K562 (cell line): ENCODE measurements around the gene ZNF516. TPM values are rescaled to one million over a fixed set of nuclear protein-coding genes. Genes with fewer than 3 reads are reported as not detected.

Experiments
- ATAC-seq: fragments of 200-7000 bp; cut with Tn5 transposase; 3 replicates; pipeline ENCODE4 v1.9.1; 2020; ENCODE audit warnings: moderate library complexity
- BruUV-seq: library from RNA; stranded (reverse); fragments of 400-500 nt; replicated peaks from 2 replicates; lab custom pipeline; 2021; lab: Mats Ljungman, UMichigan
- CTCF ChIA-PET: fragments of 300-600 bp; formaldehyde crosslinking; extraction: SDS; loops from one replicate; lab custom pipeline; 2021; ENCODE audit warnings: low intra/inter-chr PET ratio; lab: Yijun Ruan, JAX
- POLR2A ChIA-PET: fragments of 300-600, 350-650 bp; sonication (Branson Sonifier 250); formaldehyde crosslinking; extraction: SDS; loops from one replicate; lab custom pipeline; 2021; ENCODE audit warnings: antibody characterized with exemption, inconsistent platforms; lab: Yijun Ruan, JAX
- DNase-seq, 4 experiments: peaks; one replicate each; pipeline versions ENCODE4 v3.0.0 to v3.0.0-alpha.2; 2011 to 2018; ENCODE audit warnings: low spot score in 3 of 4, mixed read lengths in 3 of 4; ENCODE audit errors: extremely low read depth in 1 of 4
- FAIRE-seq: peaks from 2 replicates; lab custom pipeline; 2011; peaks lifted over from hg19 to GRCh38; lab: Jason Lieb, UNC
- H2AFZ ChIP-seq: 2 replicates; pipeline ENCODE4 v1.6.0; 2011; ENCODE audit warnings: low read depth, low read length, control low read depth, inconsistent platforms
- H3K27ac ChIP-seq: fragments of 200-600 bp; 3 replicates; pipeline ENCODE4 v1.8.0; 2011; ENCODE audit warnings: low read depth, mild to moderate bottlenecking, control low read depth, inconsistent platforms, low read length, moderate library complexity, mixed read lengths; ENCODE audit errors: extremely low read depth
- H3K27me3 ChIP-seq, 2 experiments: fragments of 300-600 bp in 1 of 2; 2 replicates in 1 of 2; 3 replicates in 1 of 2; pipeline versions ENCODE4 v1.6.0 to v1.8.0; 2011; ENCODE audit warnings: inconsistent platforms in 2 of 2, low read length in 2 of 2, mild to moderate bottlenecking in 1 of 2, mixed read lengths in 1 of 2, moderate library complexity in 1 of 2; ENCODE audit not compliant: control insufficient read depth in 2 of 2, insufficient read depth in 2 of 2
- H3K36me3 ChIP-seq: fragments of 300-600 bp; 3 replicates; pipeline ENCODE4 v1.8.0; 2011; ENCODE audit warnings: mild to moderate bottlenecking, low read length, inconsistent platforms; ENCODE audit not compliant: control insufficient read depth, insufficient read depth
- H3K4me1 ChIP-seq, 2 experiments: fragments of 200-600 bp in 1 of 2; replicated peaks in 1 of 2; 2 replicates in 1 of 2; 3 replicates in 1 of 2; pipeline versions ENCODE4 v1.5.1 to v1.8.0; 2011; ENCODE audit warnings: inconsistent platforms in 2 of 2, low read length in 2 of 2, mild to moderate bottlenecking in 1 of 2, mixed read lengths in 1 of 2, moderate library complexity in 1 of 2; ENCODE audit not compliant: control insufficient read depth in 2 of 2, insufficient read depth in 2 of 2
- H3K4me2 ChIP-seq: 2 replicates; pipeline ENCODE4 v1.6.1; 2011; ENCODE audit warnings: low read length, control low read depth, inconsistent platforms, mixed read lengths; ENCODE audit not compliant: insufficient read depth
- H3K4me3 ChIP-seq: fragments of 200-600 bp; sonication (generic), shearing (Covaris generic); 2 replicates; pipeline ENCODE4 v1.5.1; 2016; ENCODE audit warnings: control low read depth, inconsistent platforms
- H3K79me2 ChIP-seq: fragments of 200-600 bp; 3 replicates; pipeline ENCODE4 v1.8.0; 2011; ENCODE audit warnings: low read length, inconsistent platforms; ENCODE audit not compliant: control insufficient read depth, insufficient read depth
- H3K9ac ChIP-seq, 2 experiments: 2 replicates each; pipeline versions ENCODE4 v1.6.0 to v1.6.1; 2011; ENCODE audit warnings: low read depth in 2 of 2, low read length in 2 of 2, control low read depth in 1 of 2, inconsistent platforms in 1 of 2, mild to moderate bottlenecking in 1 of 2, mixed read lengths in 1 of 2; ENCODE audit not compliant: insufficient read depth in 1 of 2
- H3K9me1 ChIP-seq: one replicate; pipeline ENCODE4 v1.6.0; 2011; ENCODE audit warnings: inconsistent platforms, mild to moderate bottlenecking, low read length, moderate library complexity; ENCODE audit not compliant: control insufficient read depth, insufficient read depth
- H3K9me3 ChIP-seq: replicated peaks from 2 replicates; pipeline ENCODE4 v1.5.1; 2011; ENCODE audit warnings: low read depth, low read length, inconsistent platforms; ENCODE audit not compliant: control insufficient read depth, insufficient read depth
- H4K20me1 ChIP-seq: replicated peaks from 2 replicates; pipeline ENCODE4 v1.6.1; 2011; ENCODE audit warnings: low read length, inconsistent platforms, mixed read lengths; ENCODE audit not compliant: control insufficient read depth, insufficient read depth
- CBX1 ChIP-seq: sonication (generic); IDR thresholded peaks from 2 replicates; pipeline ENCODE4 v1.6.1; 2016; ENCODE audit warnings: antibody characterized with exemption, low read depth, mild to moderate bottlenecking
- GTF2A2 ChIP-seq: IDR thresholded peaks from 2 replicates; pipeline ENCODE4 v1.6.1; 2016; ENCODE audit warnings: mild to moderate bottlenecking, missing genetic modification characterization, missing compliant biosample characterization
- HDAC2 ChIP-seq: fragments of 450-650 bp; IDR thresholded peaks from 2 replicates; pipeline ENCODE4 v1.6.1; 2016; ENCODE audit warnings: mild to moderate bottlenecking
- JUN ChIP-seq, 2 experiments: sonication (generic) in 1 of 2; formaldehyde crosslinking in 1 of 2; IDR thresholded peaks; 2 replicates each; pipeline versions ENCODE4 v1.6.1 to v1.8.0; 2012 to 2022; ENCODE audit warnings: borderline replicate concordance in 2 of 2, mild to moderate bottlenecking in 2 of 2, improper control_type of control experiment in 1 of 2, low read depth in 1 of 2, low read length in 1 of 2, missing genetic modification reagents in 1 of 2
- KDM5B ChIP-seq: fragments of 200-600 bp; sonication (generic); IDR thresholded peaks from 2 replicates; pipeline ENCODE4 v1.6.1; 2012; ENCODE audit warnings: low read depth, mild to moderate bottlenecking, moderate library complexity, low read length, control low read depth, inconsistent platforms; ENCODE audit not compliant: insufficient replicate concordance
- KLF1 ChIP-seq: fragments of 450-650 bp; IDR thresholded peaks from 2 replicates; pipeline ENCODE4 v1.6.1; 2016; ENCODE audit warnings: missing genetic modification characterization, missing compliant biosample characterization
- ZFP36 ChIP-seq: fragments of 150-350 bp; IDR thresholded peaks from 2 replicates; pipeline ENCODE4 v1.6.1; 2018; ENCODE audit warnings: low read length, low read depth; ENCODE audit not compliant: partially characterized antibody
- ZNF644 ChIP-seq: fragments of 200-800 bp; sonication (Bioruptor generic); IDR thresholded peaks from 2 replicates; pipeline ENCODE4 v1.6.1; 2016; ENCODE audit warnings: low read depth, missing genetic modification characterization, missing compliant biosample characterization
- WGBS: fragments of 100-300 bp; shearing (Covaris generic); methylation state at CpG from one replicate; pipeline ENCODE4 v1.1.6; 2016; ENCODE audit warnings: low coverage, mixed read lengths; ENCODE audit not compliant: insufficient coverage; ENCODE audit errors: missing lambda C conversion rate; 5-methylcytosine and 5-hydroxymethylcytosine counted together
- in situ Hi-C: fragments of 300-500 bp; cut with MboI; formaldehyde crosslinking; loops from 4 replicates; pipeline ENCODE4 v1.15.0; 2018; ENCODE audit warnings: inconsistent platforms, mixed read lengths
- intact Hi-C: fragments of 100-400 bp; cut with micrococcal nuclease; formaldehyde crosslinking; loops from 2 replicates; pipeline ENCODE4 v1.14.2; 2022
- polyA plus RNA-seq, 8 experiments: library from polyadenylated mRNA; depleted of rRNA in 4 of 8; stranded (reverse) in 5 of 8; unstranded in 3 of 8; fragments of >200 nt; fragmentation: Nextera tagmentation in 2 of 8; fragmentation: Illumina TruSeq in 1 of 8; extraction: Ambion mirVana in 2 of 8; extraction: Trizol in 1 of 8; gene quantifications; 2 replicates each; pipeline versions ENCODE4 v1.2.1 to v1.2.3, GENCODE V29; 2011 to 2014; ENCODE audit warnings: inconsistent platforms in 1 of 8, missing spikeins in 1 of 8
- total RNA-seq, 7 experiments: library from RNA; depleted of rRNA in 6 of 7; stranded (reverse); fragments of >200 nt in 6 of 7; fragmentation: Illumina TruSeq in 2 of 7; extraction: Trizol in 2 of 7; gene quantifications; 2 replicates each; pipeline versions ENCODE4 v1.2.1 to v1.2.3, GENCODE V29; 2011 to 2021; ENCODE audit warnings: low replicate concordance in 1 of 7
- TF ChIP-seq, protein P1 (sequence below): fragments of 250-450 bp; sonication (Bioruptor Pico); IDR thresholded peaks from 2 replicates; pipeline ENCODE4 v1.8.0; 2021; ENCODE audit warnings: borderline replicate concordance, mild to moderate bottlenecking, moderate library complexity; ENCODE audit not compliant: poor library complexity, severe bottlenecking
- TF ChIP-seq, protein P2 (sequence below): fragments of 450-650 bp; formaldehyde crosslinking; IDR thresholded peaks from 2 replicates; pipeline ENCODE4 v1.4.0; 2020; ENCODE audit warnings: mild to moderate bottlenecking, moderate library complexity
- TF ChIP-seq, protein P3 (sequence below), 2 experiments: IDR thresholded peaks; 2 replicates each; pipeline ENCODE4 v1.6.1; 2011; ENCODE audit warnings: borderline replicate concordance in 1 of 2, control low read depth in 1 of 2, low read depth in 1 of 2, low read length in 1 of 2, mild to moderate bottlenecking in 1 of 2, mixed read lengths in 1 of 2, moderate library complexity in 1 of 2; ENCODE audit not compliant: insufficient read depth in 1 of 2, insufficient read length in 1 of 2, poor library complexity in 1 of 2, severe bottlenecking in 1 of 2; ENCODE audit errors: extremely low read depth in 1 of 2
- TF ChIP-seq, protein P4 (sequence below): fragments of 250-450 bp; sonication (Bioruptor Pico); IDR thresholded peaks from 2 replicates; pipeline ENCODE4 v1.6.1; 2021; ENCODE audit warnings: mild to moderate bottlenecking
- TF ChIP-seq, protein P5 (sequence below): sonication (generic); formaldehyde crosslinking; IDR thresholded peaks from 2 replicates; pipeline ENCODE4 v1.8.0; 2022; ENCODE audit warnings: mild to moderate bottlenecking, missing genetic modification reagents

The ZNF516 gene
- total and polyA plus RNA-seq, 9 of the 15 experiments (the other 6 are each of a cell fraction or from before 2014, with no cell fraction given) = 0.04 to 0.20 (median 0.08) TPM; not detected in 3

DNA sequence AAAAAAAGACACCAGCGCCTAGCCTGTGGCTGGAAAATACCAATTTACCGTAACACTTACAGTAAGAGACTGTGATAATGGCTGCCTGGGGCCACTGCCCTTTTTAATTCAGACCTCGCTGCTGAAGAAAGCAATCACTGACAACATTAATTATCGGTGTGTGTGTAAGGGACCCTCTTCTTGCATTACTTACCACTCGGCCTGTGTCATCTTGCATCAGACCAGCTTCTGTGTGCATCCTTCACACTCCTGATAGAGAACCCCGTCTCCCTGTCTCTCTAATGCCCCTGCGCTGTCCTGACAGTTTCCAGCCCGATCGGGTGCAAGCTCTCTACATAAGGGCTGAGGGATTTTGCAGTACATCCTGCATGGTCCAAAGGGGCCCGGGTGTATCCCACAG is 124.4 kb downstream of the ZNF516 start:
- CTCF ChIA-PET = no interaction called here

More for the DNA sequence above, 124.4 kb downstream of the ZNF516 start:
- H3K9me3 ChIP-seq = no peaks in the 10 kb centered on the region
- H3K27me3 ChIP-seq = peaks cover 2 to 26% of the 10 kb centered on the region in 2 experiments; a peak in 3 of 5 replicates
- POLR2A ChIA-PET = no interaction called here
- no peaks in the 10 kb centered on the region for H3K4me1 ChIP-seq
- no peak overlapping the region for H3K4me2 ChIP-seq
- intact Hi-C loops (no loop called here), in situ Hi-C loops (loop anchor here (25.0 kb wide), 2 partner anchors 1708 to 2008 kb away; no protein-coding TSS in a partner anchor)
- FAIRE-seq (no peak), ATAC-seq (no peak), DNase-seq (no peak)
- H2AFZ ChIP-seq = no peak overlapping the region
- 3% methylated on average over 10 of the region's 10 CpGs for WGBS
- no peaks in the 10 kb centered on the region for H3K9me1 ChIP-seq
- H4K20me1 ChIP-seq = no peaks in the 10 kb centered on the region
- no peak overlapping the region for H3K27ac ChIP-seq
- H3K36me3 ChIP-seq = no peaks in the 10 kb centered on the region
- no TSS peak for BruUV-seq
- no peak overlapping the region for H3K4me3 ChIP-seq
- no peak overlapping the region for H3K9ac ChIP-seq
- TF ChIP-seq, protein P1, sequence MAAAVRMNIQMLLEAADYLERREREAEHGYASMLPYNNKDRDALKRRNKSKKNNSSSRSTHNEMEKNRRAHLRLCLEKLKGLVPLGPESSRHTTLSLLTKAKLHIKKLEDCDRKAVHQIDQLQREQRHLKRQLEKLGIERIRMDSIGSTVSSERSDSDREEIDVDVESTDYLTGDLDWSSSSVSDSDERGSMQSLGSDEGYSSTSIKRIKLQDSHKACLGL (CRISPR knock-in tag) = no peak
- TF ChIP-seq HDAC2 (no peak), KDM5B (no peak), GTF2A2 (tag) (no peak), ZNF644 (tag) (no peak), JUN (IDR thresholded peaks at IDR 0.05; ENCODE audit: borderline replicate concordance, low read depth, low read length) (no peak), JUN (CRISPR knock-in tag; IDR thresholded peaks at IDR 0.05; ENCODE audit: borderline replicate concordance) (no peak), CBX1 (no peak), KLF1 (no peak), ZFP36 (no peak)
- TF ChIP-seq, protein P2, sequence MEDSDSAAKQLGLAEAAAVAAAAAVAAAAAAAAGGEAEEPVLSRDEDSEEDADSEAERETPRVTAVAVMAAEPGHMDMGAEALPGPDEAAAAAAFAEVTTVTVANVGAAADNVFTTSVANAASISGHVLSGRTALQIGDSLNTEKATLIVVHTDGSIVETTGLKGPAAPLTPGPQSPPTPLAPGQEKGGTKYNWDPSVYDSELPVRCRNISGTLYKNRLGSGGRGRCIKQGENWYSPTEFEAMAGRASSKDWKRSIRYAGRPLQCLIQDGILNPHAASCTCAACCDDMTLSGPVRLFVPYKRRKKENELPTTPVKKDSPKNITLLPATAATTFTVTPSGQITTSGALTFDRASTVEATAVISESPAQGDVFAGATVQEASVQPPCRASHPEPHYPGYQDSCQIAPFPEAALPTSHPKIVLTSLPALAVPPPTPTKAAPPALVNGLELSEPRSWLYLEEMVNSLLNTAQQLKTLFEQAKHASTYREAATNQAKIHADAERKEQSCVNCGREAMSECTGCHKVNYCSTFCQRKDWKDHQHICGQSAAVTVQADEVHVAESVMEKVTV = no peak
- TF ChIP-seq, protein P3, sequence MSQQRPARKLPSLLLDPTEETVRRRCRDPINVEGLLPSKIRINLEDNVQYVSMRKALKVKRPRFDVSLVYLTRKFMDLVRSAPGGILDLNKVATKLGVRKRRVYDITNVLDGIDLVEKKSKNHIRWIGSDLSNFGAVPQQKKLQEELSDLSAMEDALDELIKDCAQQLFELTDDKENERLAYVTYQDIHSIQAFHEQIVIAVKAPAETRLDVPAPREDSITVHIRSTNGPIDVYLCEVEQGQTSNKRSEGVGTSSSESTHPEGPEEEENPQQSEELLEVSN (IDR thresholded peaks at IDR 0.05; ENCODE audit: borderline replicate concordance in 1 of 2, extremely low read depth in 1 of 2, insufficient read depth in 1 of 2, insufficient read length in 1 of 2, low read depth in 1 of 2, low read length in 1 of 2, poor library complexity in 1 of 2, severe bottlenecking in 1 of 2) = no peak
- TF ChIP-seq, protein P4, sequence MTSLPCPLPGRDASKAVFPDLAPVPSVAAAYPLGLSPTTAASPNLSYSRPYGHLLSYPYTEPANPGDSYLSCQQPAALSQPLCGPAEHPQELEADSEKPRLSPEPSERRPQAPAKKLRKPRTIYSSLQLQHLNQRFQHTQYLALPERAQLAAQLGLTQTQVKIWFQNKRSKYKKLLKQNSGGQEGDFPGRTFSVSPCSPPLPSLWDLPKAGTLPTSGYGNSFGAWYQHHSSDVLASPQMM (CRISPR knock-in tag) = no peak
- TF ChIP-seq, protein P5, sequence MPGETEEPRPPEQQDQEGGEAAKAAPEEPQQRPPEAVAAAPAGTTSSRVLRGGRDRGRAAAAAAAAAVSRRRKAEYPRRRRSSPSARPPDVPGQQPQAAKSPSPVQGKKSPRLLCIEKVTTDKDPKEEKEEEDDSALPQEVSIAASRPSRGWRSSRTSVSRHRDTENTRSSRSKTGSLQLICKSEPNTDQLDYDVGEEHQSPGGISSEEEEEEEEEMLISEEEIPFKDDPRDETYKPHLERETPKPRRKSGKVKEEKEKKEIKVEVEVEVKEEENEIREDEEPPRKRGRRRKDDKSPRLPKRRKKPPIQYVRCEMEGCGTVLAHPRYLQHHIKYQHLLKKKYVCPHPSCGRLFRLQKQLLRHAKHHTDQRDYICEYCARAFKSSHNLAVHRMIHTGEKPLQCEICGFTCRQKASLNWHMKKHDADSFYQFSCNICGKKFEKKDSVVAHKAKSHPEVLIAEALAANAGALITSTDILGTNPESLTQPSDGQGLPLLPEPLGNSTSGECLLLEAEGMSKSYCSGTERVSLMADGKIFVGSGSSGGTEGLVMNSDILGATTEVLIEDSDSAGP (CRISPR knock-in tag) = no peak
- no peaks in the 10 kb centered on the region for H3K79me2 ChIP-seq
